ENCODE measurements around the gene FAIM2. TPM values are rescaled to one million over a fixed set of nuclear protein-coding genes. Genes with fewer than 3 reads are reported as not detected.

The FAIM2 gene
- total RNA-seq, 2 donors from 2014 or later, result 0.52 to 0.78 TPM

DNA sequence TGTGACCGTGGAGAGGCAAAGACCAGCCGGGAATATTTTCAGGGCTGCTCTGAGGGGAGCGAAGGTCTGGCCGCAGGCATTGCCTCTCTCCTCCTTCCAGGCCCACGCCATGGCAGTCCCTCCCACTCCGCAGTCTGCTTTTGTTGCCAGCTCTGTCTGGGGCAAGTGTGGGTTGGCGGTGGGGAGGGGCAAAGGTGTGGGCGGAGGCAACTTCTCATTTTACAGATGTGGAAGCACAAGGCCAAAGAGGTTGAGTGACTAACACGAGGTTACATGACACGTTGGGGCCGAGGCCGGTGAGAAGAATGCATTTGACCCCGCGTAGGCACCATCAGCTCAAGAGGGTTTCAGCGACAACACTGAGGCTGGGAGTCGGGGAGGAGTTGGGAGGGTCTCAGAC, 6.1 kb upstream of the FAIM2 start:
- DNase-seq (ENCODE audit: low spot score in 2 of 2) (no peak), ATAC-seq (no peak)
- no peak overlapping the region for H3K27ac Mint-ChIP-seq
- no peaks in the 10 kb centered on the region for H3K9me3 Mint-ChIP-seq
- H3K36me3 Mint-ChIP-seq, result no peaks in the 10 kb centered on the region

DNA sequence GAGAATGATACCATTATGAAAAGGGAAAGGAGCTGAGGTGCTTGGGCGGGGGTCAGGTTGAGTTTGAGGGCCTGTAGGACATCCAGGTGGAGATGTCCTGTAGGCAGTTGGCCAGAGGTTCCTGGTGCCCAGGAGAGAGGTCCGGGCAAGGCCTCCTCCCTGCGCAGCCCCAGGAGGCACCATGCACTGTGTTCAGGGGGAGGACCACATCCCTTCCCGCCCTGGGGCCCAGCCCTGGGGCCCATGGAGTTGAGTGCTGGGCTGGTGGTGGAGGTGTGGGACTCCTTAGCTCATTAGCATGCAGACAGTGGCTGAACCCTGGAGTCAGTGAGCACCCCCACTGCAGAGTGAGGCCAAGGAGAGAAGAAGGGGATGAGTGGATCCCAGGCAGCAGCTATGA, 5.7 kb upstream of the FAIM2 start:
- H3K27ac Mint-ChIP-seq, result no peak overlapping the region
- no peaks in the 10 kb centered on the region for H3K9me3 Mint-ChIP-seq
- DNase-seq (ENCODE audit: low spot score in 2 of 2) (no peak), ATAC-seq (no peak)
- H3K36me3 Mint-ChIP-seq, result no peaks in the 10 kb centered on the region

DNA sequence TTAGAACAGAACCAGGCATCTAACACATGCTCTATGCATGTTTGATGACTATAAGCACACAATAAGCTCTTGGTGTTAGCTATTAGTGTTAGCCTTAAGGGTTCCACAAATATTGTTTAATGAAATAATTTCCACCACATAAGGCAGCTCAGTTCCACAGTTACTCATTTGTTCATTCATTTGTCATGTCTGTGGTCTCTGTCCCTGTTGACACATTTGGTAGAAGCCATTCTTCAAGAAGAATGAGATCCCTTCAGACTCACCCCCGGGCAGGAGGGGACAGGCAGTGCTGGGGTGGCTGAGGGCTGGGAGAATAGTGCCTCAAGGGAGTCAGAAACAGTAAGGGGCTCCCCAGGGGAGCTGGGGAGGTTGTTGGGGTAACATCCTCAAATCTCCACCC, 3.7 kb upstream of the FAIM2 start:
- no peak for ATAC-seq
- Mint-ChIP-seq H3K27ac (no peak overlapping the region), H3K9me3 (no peaks in the 10 kb centered on the region), H3K36me3 (no peaks in the 10 kb centered on the region)
- no peak for DNase-seq (ENCODE audit: low spot score in 2 of 2)

DNA sequence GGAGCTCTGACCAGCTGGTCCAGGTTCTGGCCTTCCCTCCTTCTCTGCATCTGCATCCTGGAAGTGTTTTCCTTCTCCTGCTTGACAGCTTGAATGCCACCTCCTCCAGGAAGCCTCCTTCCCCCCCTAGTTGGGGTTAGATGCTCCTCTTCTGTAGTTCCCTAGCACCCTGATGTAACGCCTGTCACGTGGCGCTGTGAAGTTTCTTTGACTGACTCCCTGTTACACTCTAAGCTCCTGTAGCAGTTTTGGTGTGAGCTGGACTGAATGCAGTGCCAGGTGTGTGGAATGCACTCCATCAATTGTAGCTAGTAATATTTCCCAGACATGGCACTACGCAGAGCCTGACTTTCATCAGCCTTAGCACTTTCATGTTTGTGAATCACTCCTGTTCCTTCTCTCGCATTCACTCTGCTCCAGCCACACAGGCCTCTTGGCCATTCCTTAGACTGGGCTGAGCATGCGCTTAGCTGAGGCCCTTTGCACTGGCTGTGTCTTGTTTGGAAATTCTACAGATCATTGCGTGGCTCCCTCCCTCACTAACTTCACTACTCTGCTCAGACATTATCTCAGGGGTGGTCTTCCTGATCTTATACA, 2.1 kb upstream of the FAIM2 start:
- DNase-seq (ENCODE audit: low spot score in 2 of 2) (no peak), ATAC-seq (no peak)
- no peaks in the 10 kb centered on the region for H3K9me3 Mint-ChIP-seq
- H3K36me3 Mint-ChIP-seq, result no peaks in the 10 kb centered on the region
- H3K27ac Mint-ChIP-seq, result no peak overlapping the region

DNA sequence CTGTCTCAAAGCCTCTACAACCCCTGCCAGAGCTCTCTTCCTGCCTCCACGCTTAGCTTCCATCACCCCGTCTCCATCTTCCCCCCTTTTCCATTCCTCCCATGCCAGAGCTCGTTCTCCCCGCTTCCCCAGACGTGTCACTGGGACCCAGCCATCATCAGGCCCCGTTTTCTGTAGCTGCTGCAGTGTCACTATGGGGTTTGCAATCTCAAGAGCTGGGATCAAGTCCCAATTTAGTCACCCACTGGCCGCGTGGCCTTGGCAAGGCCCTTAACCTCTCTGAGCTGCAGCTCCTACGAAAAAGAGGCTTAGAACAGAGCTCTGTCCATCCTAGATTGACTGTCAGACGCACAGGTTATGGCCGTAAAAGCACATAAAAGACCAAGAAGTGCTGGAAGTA, 901 bp upstream of the FAIM2 start:
- Mint-ChIP-seq H3K27ac (no peak overlapping the region), H3K9me3 (no peaks in the 10 kb centered on the region), H3K36me3 (no peaks in the 10 kb centered on the region)
- ATAC-seq (no peak), DNase-seq (ENCODE audit: low spot score in 2 of 2) (no peak)

DNA sequence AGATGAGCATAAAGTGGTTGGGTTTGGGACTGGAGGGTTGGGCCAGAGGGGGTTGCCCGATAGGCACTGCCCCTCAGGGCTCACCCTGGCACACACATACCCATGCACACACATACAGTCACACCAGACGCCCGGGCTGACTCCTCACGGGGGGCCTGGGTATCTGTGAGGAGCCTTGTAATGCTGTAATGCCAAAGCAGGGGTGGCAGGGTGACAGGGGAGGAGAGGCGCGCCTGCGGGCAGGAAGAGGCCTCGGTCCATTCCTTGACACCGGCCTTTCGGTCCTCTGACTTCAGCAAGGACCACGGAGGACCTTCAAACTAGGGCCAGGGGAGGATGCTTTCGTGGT, 375 bp downstream of the FAIM2 start:
- no peaks in the 10 kb centered on the region for H3K9me3 Mint-ChIP-seq
- no peak for ATAC-seq

DNA sequence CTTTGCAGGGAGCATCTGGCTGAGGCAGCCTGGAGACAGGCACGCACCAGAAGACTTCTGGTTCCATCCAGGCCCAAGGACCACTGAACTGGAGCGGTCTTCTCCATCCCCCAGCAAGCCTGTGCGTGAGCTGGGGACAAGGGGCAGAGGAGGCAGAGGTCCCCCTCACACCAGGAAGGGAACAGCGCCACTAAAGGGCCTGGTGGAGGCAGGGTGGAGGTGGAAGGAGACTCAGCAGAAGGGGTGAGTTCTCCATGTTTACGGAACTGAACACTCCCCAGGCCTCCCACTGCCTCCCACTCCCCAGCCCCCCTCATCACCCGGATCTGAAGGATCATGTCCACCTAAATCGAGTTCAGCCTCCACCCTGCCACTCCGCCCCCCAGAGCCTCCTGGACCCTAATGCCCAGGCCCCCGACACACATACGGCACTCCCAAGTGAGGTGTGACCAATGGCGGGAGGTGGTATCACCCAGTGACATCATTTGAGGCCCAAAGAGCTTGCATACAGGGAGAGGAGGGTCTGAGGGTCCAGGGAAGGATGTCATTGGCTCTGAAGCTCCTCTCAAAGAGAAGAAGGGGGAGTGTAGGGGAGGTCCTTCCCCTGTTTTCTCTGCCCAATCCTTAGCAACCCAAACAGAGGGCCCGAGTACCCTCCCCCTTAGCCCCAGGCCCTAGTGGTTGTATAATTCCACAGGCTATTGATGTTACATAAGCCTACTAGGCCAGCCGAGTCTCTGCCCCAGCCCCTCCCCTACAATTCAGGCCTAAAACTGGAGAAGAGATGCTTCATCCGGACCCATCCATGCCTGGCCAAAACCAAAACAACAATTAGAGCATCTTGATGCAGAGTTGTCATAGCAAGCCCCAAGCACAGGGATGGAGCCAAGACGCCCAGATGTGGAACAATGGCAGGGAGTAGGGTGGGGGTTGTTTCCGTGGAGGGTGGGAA, 1.0 kb downstream of the FAIM2 start:
- no peak for DNase-seq (ENCODE audit: low spot score in 2 of 2)

More for the DNA sequence above, 375 bp downstream of the FAIM2 start:
- no peaks in the 10 kb centered on the region for H3K36me3 Mint-ChIP-seq
- H3K27ac Mint-ChIP-seq, result no peak overlapping the region
- no peak for DNase-seq (ENCODE audit: low spot score in 2 of 2)

DNA sequence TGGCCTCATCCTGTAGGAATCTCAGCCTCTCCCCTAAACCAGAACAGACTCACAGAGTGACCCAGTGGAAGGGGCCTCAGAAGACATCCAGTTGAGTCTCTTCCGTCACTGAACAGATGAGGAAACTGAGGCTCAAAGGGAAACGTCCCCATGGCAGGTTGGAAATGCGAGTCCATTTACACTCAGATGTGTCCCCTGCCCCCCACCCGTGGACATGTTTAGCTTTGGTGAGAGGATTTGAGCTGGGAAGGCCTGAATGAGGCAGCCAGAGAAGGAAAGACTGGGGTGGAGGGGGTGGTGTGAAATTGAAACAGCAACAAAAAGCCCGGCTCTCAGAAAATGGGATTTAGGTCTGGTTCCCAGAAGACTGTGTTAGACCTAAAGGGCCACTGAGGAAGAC, 1.7 kb downstream of the FAIM2 start:
- DNase-seq (ENCODE audit: low spot score in 2 of 2) (no peak), ATAC-seq (no peak)
- Mint-ChIP-seq H3K36me3 (no peaks in the 10 kb centered on the region), H3K9me3 (no peaks in the 10 kb centered on the region), H3K27ac (no peak overlapping the region)

More for the DNA sequence above, 1.0 kb downstream of the FAIM2 start:
- H3K9me3 Mint-ChIP-seq, result no peaks in the 10 kb centered on the region
- H3K36me3 Mint-ChIP-seq, result no peaks in the 10 kb centered on the region
- no peak for ATAC-seq
- no peak overlapping the region for H3K27ac Mint-ChIP-seq

DNA sequence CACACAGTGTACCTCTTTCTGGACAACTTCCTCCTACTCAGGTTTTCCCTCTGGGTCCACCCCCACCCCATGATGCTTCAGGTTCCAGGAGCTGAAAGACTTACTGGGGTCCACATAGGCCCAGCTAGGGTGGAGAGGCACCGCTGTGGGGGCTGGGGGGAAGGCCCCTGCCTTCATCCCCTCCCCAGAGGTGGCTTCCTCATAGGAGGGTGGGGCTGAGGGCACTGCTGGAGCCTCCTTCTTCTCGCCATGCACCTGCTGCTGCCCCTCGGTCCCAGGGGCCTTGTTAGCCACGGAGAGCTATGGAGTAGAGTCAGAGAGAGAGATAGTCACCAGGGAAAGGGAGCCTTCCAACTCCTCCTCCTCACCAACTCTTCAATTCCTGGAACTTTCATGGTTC, 2.7 kb downstream of the FAIM2 start:
- Mint-ChIP-seq H3K9me3 (no peaks in the 10 kb centered on the region), H3K27ac (no peak overlapping the region), H3K36me3 (no peaks in the 10 kb centered on the region)
- ATAC-seq (no peak), DNase-seq (ENCODE audit: low spot score in 2 of 2) (no peak)

DNA sequence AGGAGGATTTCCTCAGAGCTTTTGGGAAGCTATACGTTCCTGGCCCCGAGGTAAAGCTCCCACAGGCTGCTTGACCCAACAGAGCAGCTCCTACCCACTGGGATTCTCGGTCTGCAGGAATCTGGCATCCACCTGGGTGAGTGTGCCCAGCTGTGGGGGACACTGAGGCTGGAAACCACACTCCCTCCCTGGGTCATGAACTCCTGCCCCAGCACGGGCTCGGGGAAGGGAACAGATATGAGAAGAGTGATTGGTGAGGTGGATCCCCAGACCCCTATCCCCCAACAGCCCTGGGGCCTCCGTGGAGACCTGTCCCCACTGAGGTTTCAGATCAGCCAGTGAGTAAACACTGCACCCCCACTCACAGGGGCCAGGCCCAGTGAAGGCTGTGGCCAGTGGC, 3.3 kb downstream of the FAIM2 start:
- no peak overlapping the region for H3K27ac Mint-ChIP-seq
- ATAC-seq, result no peak

DNA sequence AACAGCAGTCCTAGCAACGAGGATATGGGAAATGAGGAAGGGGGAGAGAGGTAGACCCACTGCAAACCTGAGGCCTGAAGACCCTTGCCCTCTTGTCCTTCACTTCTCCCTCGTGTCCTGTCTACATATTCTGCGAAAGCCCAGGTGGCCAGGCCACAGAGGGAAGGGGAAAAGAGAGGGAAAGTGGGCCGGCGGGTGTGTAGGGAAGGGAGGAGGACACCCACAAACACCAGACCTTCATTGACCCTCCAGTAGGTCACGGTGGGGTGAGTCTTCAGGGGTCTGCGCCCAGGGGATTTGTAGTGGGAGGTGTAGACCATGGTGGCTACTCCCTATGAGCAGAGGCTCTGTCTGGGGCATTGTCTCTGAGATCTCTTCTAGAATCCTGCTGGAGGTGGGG, 3.8 kb downstream of the FAIM2 start:
- no peaks in the 10 kb centered on the region for H3K9me3 Mint-ChIP-seq
- no peak overlapping the region for H3K27ac Mint-ChIP-seq
- DNase-seq (ENCODE audit: low spot score in 2 of 2) (no peak), ATAC-seq (no peak)
- H3K36me3 Mint-ChIP-seq, result no peaks in the 10 kb centered on the region

More for the DNA sequence above, 3.3 kb downstream of the FAIM2 start:
- Mint-ChIP-seq H3K9me3 (no peaks in the 10 kb centered on the region), H3K36me3 (no peaks in the 10 kb centered on the region)
- no peak for DNase-seq (ENCODE audit: low spot score in 2 of 2)

DNA sequence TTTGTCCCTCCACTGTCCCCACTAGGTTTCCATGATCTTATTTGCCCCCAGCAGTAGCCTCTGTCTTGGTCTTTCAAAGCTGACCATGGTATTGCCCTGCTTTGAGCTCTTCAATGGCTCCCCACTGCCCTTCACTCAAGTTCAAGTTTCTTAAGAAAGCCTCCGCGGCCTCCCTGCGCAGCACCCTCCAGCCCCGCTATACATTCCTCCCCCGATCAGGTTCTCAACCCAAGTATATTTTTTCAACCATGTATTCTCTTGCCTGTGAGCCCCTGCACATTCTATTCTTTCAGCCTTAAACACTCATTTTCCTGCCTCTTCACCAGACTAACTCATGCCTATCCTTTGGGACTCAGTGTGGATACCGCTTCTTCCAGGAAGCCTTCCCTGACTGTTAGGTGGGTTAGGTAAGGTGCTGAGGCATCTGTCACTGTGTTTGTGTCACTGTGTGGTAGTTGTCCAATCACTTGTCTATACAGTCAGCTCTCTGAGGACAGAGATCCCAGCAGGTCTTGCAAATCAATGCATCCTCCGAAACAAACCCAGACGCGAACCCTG, 4.3 kb downstream of the FAIM2 start:
- no peak overlapping the region for H3K27ac Mint-ChIP-seq
- DNase-seq (ENCODE audit: low spot score in 2 of 2) (no peak), ATAC-seq (no peak)
- H3K9me3 Mint-ChIP-seq, result no peaks in the 10 kb centered on the region
- H3K36me3 Mint-ChIP-seq, result no peaks in the 10 kb centered on the region

DNA sequence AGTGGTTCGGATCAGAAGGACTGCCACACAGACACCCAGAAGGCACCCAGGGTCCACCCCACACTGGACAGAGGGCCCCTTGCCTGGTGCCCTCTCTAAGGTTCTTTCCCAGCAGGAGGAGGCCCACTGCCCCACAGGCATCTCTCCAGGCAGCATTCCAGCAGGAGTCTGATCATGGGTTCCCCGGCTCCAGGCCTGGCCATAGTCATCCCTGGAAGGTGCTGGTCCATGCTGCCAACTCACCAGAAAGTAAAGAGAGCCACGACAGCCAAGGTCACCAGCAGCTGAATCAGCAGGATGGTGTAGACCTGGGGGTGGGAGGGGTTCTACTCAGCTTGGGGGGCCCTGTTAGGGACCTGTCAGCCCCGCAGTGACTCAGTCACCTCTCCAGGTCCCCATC, 6.4 kb downstream of the FAIM2 start:
- no peaks in the 10 kb centered on the region for H3K36me3 Mint-ChIP-seq
- DNase-seq (ENCODE audit: low spot score in 2 of 2), result no peak
- no peaks in the 10 kb centered on the region for H3K9me3 Mint-ChIP-seq
- peak overlapping the region in 1 of 2 donors; percentile 29 for H3K27ac Mint-ChIP-seq
- ATAC-seq, result no peak

DNA sequence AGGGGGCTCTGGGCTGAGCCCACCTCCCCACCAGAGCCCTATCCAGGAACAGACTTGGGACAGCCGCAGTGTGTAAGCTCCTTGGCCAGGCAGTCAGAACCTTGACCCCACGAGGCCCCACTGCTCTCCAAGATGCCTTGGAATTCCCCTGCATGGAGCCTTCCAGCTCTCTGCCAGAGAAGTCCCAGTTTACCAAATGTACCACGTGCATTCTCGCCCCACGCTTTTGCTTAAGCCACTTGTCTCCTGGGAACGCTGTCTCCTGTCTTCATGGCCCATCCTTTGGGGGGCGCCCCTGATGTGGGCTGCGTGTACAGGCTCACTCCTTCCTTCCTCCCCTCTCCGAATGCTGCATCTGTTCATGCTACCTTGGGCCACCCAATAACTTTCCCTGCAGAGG, 7.9 kb downstream of the FAIM2 start:
- DNase-seq (ENCODE audit: low spot score in 2 of 2) (no peak), ATAC-seq (no peak)
- Mint-ChIP-seq H3K9me3 (no peaks in the 10 kb centered on the region), H3K36me3 (no peaks in the 10 kb centered on the region), H3K27ac (no peak overlapping the region)

DNA sequence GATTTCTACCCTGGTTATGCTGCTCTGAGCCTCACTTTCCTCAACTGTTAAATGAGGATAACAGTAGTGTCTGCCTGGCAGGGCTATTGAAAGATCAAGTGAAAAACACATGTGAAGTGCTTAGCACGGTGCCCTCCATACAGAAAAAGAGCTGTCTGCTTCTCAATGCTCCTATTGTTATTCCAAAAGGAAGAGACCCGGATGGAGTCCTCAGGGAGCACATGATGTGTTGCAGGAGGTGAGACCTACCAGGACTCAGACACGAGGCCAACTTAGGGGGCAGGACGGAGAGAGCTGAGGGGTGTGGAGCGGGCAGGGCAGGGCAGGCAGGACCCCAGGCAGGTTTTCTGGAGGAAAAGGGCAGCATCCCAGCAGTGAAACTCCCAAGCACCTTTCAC, 8.9 kb downstream of the FAIM2 start:
- Mint-ChIP-seq H3K9me3 (no peaks in the 10 kb centered on the region), H3K36me3 (no peaks in the 10 kb centered on the region), H3K27ac (no peak overlapping the region)
- no peak for DNase-seq (ENCODE audit: low spot score in 2 of 2)
- no peak for ATAC-seq

DNA sequence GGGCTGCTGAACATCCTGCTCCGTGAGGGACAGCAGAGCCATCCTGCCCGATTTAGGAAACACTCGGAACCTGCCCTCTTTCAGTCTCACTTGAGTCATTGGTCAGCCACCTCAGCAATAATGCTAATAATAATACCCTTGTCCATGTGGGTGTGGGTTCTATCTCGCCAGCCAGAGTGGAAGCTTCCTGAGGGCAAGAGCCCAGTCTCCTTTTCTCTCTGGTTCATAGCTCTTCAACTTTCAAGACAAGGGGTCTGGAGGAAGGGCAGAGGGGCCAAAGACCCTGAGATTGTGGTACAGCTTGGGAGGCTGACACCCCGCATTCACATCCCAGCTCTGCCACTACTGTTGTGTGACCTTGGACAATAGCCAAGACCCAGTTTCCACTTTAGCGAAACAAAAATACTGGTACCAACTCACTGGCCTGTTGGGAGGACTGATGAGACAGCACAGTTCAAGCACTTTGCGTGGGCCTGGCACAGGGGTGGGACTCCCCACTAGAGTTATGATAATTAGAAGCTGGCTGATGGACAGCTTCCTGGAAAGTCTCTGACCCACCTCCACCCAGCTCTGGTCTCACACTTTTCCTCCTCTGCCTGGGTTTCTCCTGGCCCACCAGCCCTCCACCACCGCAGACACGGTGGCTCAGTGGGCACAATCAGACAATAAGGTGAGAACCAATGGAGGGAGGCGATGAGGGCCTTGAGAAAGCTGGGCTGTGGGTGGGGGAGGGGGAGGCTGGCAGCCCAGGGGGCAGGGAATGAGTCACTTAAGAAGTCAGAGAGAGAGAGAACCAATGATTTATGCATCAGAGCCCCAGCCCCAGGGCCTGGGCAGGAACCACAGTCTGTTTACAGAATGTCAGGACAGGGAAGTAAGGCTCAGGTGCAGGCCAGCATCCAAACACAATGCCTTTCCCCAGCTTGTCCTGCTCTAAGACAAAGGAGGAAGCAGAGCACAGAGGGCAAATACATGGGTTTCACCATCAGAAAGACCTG, 9.6 kb downstream of the FAIM2 start:
- no peaks in the 10 kb centered on the region for H3K9me3 Mint-ChIP-seq
- ATAC-seq (no peak), DNase-seq (ENCODE audit: low spot score in 2 of 2) (no peak)
- peak overlapping the region in 1 of 2 donors; percentile 56 for H3K27ac Mint-ChIP-seq
- H3K36me3 Mint-ChIP-seq, result no peaks in the 10 kb centered on the region

All from activated naive CD4-positive, alpha-beta T cell treated with anti-CD3 and anti-CD28 coated beads, Interleukin-2, amount 50 U/mL, for 72 hours (primary cell).